ENCODE results near the gene DERA.

GRCh38 chr12:16043480-16043879, 132.3 kb downstream of the DERA start:
- TF ChIP-seq, protein P1, sequence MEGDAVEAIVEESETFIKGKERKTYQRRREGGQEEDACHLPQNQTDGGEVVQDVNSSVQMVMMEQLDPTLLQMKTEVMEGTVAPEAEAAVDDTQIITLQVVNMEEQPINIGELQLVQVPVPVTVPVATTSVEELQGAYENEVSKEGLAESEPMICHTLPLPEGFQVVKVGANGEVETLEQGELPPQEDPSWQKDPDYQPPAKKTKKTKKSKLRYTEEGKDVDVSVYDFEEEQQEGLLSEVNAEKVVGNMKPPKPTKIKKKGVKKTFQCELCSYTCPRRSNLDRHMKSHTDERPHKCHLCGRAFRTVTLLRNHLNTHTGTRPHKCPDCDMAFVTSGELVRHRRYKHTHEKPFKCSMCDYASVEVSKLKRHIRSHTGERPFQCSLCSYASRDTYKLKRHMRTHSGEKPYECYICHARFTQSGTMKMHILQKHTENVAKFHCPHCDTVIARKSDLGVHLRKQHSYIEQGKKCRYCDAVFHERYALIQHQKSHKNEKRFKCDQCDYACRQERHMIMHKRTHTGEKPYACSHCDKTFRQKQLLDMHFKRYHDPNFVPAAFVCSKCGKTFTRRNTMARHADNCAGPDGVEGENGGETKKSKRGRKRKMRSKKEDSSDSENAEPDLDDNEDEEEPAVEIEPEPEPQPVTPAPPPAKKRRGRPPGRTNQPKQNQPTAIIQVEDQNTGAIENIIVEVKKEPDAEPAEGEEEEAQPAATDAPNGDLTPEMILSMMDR (IDR thresholded peaks at IDR 0.05) = no peak
- TF ChIP-seq POLR2A (IDR thresholded peaks at IDR 0.05) = no peak
